A549 (cell line): Measurements from ENCODE around the gene CD8B. TPM values are rescaled to one million over a fixed set of nuclear protein-coding genes. Genes with fewer than 3 reads are reported as not detected.

Source experiments
- ATAC-seq, 2 experiments: fragments of 200-7000 bp in 1 of 2; fragments of >200 bp in 1 of 2; cut with Nextera tagmentation in 1 of 2; cut with Tn5 transposase in 1 of 2; 3 replicates each; pipeline versions ENCODE4 v1.8.0 to v1.9.1; 2018 to 2020; ENCODE audit warnings: mild to moderate bottlenecking in 1 of 2, moderate library complexity in 1 of 2
- CTCF ChIA-PET: fragments of 300-600 bp; sonication (Branson Sonifier 250); formaldehyde crosslinking; extraction: SDS; loops from one replicate; lab custom pipeline; 2021; ENCODE audit warnings: antibody characterized with exemption, inconsistent platforms; lab: Yijun Ruan, JAX
- POLR2A ChIA-PET: fragments of 350-600 bp; formaldehyde crosslinking; extraction: SDS; loops from one replicate; lab custom pipeline; 2021; ENCODE audit warnings: antibody characterized with exemption, inconsistent platforms; lab: Yijun Ruan, JAX
- DNase-seq, 2 experiments: peaks; one replicate each; pipeline versions ENCODE4 v3.0.0 to v3.0.0-alpha.2; 2011 to 2016; ENCODE audit warnings: low read depth in 1 of 2, low spot score in 1 of 2
- FAIRE-seq: peaks from 2 replicates; lab custom pipeline; 2011; peaks lifted over from hg19 to GRCh38; lab: Jason Lieb, UNC
- H3K27ac ChIP-seq, 2 experiments: fragments of >200 bp; sonication (Bioruptor Twin); formaldehyde crosslinking; 3 replicates each; pipeline ENCODE4 v1.5.1; 2016 to 2017
- H3K4me1 ChIP-seq: fragments of >200 bp; sonication (Bioruptor Twin); formaldehyde crosslinking; 3 replicates; pipeline ENCODE4 v1.6.1; 2016
- H3K4me2 ChIP-seq: fragments of >200 bp; sonication (Bioruptor Twin); formaldehyde crosslinking; 3 replicates; pipeline ENCODE4 v1.6.1; 2016
- H3K4me3 ChIP-seq: fragments of >200 bp; sonication (Bioruptor Twin); formaldehyde crosslinking; 3 replicates; pipeline ENCODE4 v1.5.1; 2016
- H3K9me3 ChIP-seq: fragments of >200 bp; sonication (Bioruptor Twin); formaldehyde crosslinking; 3 replicates; pipeline ENCODE4 v1.6.1; 2016
- CBX2 ChIP-seq: fragments of 200-600 bp; sonication (generic); IDR thresholded peaks from 2 replicates; pipeline ENCODE4 v1.6.1; 2016; ENCODE audit warnings: low read depth, mild to moderate bottlenecking, borderline replicate concordance
- CEBPB ChIP-seq, 2 experiments: fragments of >200 bp in 1 of 2; sonication (Bioruptor Twin) in 1 of 2; formaldehyde crosslinking in 1 of 2; IDR thresholded peaks; 2 replicates each; pipeline ENCODE4 v1.6.1; 2012 to 2016
- EP300 ChIP-seq, 2 experiments: fragments of >200 bp; sonication (Bioruptor Twin); formaldehyde crosslinking; IDR thresholded peaks; 2 replicates in 1 of 2; 3 replicates in 1 of 2; pipeline ENCODE4 v1.6.1; 2016 to 2017
- HOXA7 ChIP-seq: fragments of 250-450 bp; sonication (Bioruptor Pico); IDR thresholded peaks from 2 replicates; pipeline ENCODE4 v1.5.0; 2020; ENCODE audit warnings: mild to moderate bottlenecking, moderate library complexity
- HOXB5 ChIP-seq: fragments of 250-450 bp; sonication (Bioruptor Pico); IDR thresholded peaks from 2 replicates; pipeline ENCODE4 v1.5.0; 2020; ENCODE audit warnings: mild to moderate bottlenecking, moderate library complexity
- JUN ChIP-seq, 2 experiments: fragments of >200 bp; sonication (Bioruptor Twin); formaldehyde crosslinking; IDR thresholded peaks; 2 replicates in 1 of 2; 3 replicates in 1 of 2; pipeline ENCODE4 v1.6.1; 2016 to 2017
- JUNB ChIP-seq: fragments of >200 bp; sonication (Bioruptor Twin); formaldehyde crosslinking; IDR thresholded peaks from 2 replicates; pipeline ENCODE4 v1.6.1; 2016
- POLR2A ChIP-seq: IDR thresholded peaks from 2 replicates; pipeline ENCODE4 v1.6.1; 2012; ENCODE audit warnings: mild to moderate bottlenecking, low read length
- POLR2AphosphoS2 ChIP-seq: conservative IDR thresholded peaks from 2 replicates; pipeline ENCODE4 v1.6.1; 2012; ENCODE audit warnings: low read length, improper control_type of control experiment, inconsistent platforms
- SMC3 ChIP-seq: fragments of >200 bp; sonication (Bioruptor Twin); formaldehyde crosslinking; IDR thresholded peaks from 3 replicates; pipeline ENCODE4 v1.6.1; 2018; ENCODE audit warnings: inconsistent platforms
- TP53 ChIP-seq: fragments of 250-450 bp; sonication (Bioruptor Pico); IDR thresholded peaks from 2 replicates; pipeline ENCODE4 v1.5.0; 2021; ENCODE audit warnings: mild to moderate bottlenecking, moderate library complexity
- WGBS: methylation state at CpG from one replicate; pipeline ENCODE4 v1.1.6; 2017; ENCODE audit errors: missing lambda C conversion rate; 5-methylcytosine and 5-hydroxymethylcytosine counted together
- polyA plus RNA-seq, 4 experiments: library from polyadenylated mRNA; depleted of rRNA in 3 of 4; stranded (reverse); fragments of >200 nt; fragmentation: RNase III in 1 of 4; extraction: RNeasy Plus Mini Kit Qiagen cat#74134 plus additional on column Dnase treatment in 1 of 4; gene quantifications; 2 replicates in 3 of 4; 3 replicates in 1 of 4; pipeline ENCODE4 v1.2.3, GENCODE V29; 2011 to 2017
- TF ChIP-seq, protein P1 (sequence below): IDR thresholded peaks from 2 replicates; pipeline ENCODE4 v1.6.1; 2012

CD8B gene
- polyA plus RNA-seq, 2 of the 4 experiments (the other 2 are of a cell fraction), result not detected

DNA sequence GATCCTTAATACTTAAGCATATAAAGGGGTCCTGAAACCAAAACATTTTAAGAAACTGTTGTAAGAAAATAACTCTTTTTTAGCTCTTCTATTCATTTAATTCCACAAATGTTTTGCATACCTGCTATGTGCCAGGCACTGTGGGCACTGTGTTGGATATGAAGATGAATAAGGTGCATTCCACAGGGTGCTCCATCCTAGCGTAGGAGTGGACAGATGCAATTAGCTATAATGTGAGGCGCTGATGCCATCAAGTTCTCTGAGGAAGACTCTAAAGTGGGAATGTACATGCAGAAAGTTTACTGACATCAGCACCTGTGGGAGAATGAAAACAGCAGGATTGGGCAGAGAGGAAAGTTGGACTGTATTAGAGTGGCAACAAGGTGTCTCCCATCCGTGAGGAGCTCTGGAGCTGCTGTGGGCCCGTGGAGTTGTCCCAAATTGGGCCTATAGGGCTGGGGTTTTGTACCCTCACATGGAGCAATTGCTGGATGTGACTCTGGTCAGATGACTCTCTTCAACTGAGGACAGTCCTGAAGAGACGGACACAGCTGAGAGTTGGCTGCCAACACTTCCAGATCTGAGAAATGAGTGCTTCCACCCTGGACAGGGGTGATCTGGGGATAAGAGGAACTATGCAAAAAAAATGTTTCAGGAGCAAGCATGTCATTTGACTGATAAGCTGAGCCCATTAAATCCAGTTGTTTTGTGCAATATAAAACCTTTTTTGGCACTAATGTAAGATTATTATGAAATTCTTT, 93.3 kb downstream of the CD8B start:
- Histone ChIP-seq H3K4me1 (no peaks in the 10 kb centered on the region), H3K9me3 (no peaks in the 10 kb centered on the region), H3K4me2 (no peak overlapping the region), H3K4me3 (no peak overlapping the region), H3K27ac (no peak overlapping the region)
- POLR2A ChIA-PET, result no interaction called here
- CTCF ChIA-PET, result interaction anchor here (0.9 to 6.7 kb wide), 4 partner anchors 24 to 250 kb away, joined by 3 to 51 read pairs (median 4); no protein-coding TSS in a partner anchor
- WGBS, result 93% methylated on average over 5 of the region's 5 CpGs
- no peak for ATAC-seq
- no peak for DNase-seq
- no peak for TF ChIP-seq CBX2
- no peak for TF ChIP-seq HOXB5 (CRISPR knock-in tag)
- TF ChIP-seq POLR2A, result no peak
- TF ChIP-seq CEBPB (IDR thresholded peaks at IDR 0.05), result no peak
- TF ChIP-seq, protein P1, sequence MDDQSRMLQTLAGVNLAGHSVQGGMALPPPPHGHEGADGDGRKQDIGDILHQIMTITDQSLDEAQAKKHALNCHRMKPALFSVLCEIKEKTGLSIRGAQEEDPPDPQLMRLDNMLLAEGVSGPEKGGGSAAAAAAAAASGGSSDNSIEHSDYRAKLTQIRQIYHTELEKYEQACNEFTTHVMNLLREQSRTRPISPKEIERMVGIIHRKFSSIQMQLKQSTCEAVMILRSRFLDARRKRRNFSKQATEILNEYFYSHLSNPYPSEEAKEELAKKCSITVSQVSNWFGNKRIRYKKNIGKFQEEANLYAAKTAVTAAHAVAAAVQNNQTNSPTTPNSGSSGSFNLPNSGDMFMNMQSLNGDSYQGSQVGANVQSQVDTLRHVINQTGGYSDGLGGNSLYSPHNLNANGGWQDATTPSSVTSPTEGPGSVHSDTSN, result no peak
- no peak for TF ChIP-seq JUNB
- no peak for TF ChIP-seq EP300 (IDR thresholded peaks at IDR 0.05)
- no peak for TF ChIP-seq SMC3
- no peak for TF ChIP-seq POLR2AphosphoS2
- TF ChIP-seq JUN (IDR thresholded peaks at IDR 0.05), result no peak
- no peak for TF ChIP-seq TP53 (CRISPR knock-in tag)
- TF ChIP-seq HOXA7, result no peak
- no peak for FAIRE-seq

Other genes starting within 250 kb of the CD8B start
- gene RNF103, start 238.0 kb downstream of the CD8B start, polyA plus RNA-seq (2011; rRNA removed), result 30.0 and 38.3 TPM in 2 replicates
- 18.8 to 23.1 TPM (median 20.0 TPM) in 3 replicates for gene RNF103, start 238.0 kb downstream of the CD8B start, polyA plus RNA-seq (2017; fragmentation: RNase III; extraction: RNeasy Plus Mini Kit Qiagen cat#74134 plus additional on column Dnase treatment)
- 28.0 and 32.6 TPM in 2 replicates for gene RMND5A, start 141.6 kb downstream of the CD8B start, polyA plus RNA-seq (2011; rRNA removed)
- gene RMND5A, start 141.6 kb downstream of the CD8B start, polyA plus RNA-seq (2017; fragmentation: RNase III; extraction: RNeasy Plus Mini Kit Qiagen cat#74134 plus additional on column Dnase treatment), result 9.9 to 10.5 TPM (median 10.3 TPM) in 3 replicates
- gene CD8A, start 71.0 kb downstream of the CD8B start, polyA plus RNA-seq (2011; rRNA removed), result 0.29 and 0.40 TPM in 2 replicates
- 0.10 to 0.25 TPM (median 0.22 TPM) in 3 replicates for gene CD8A, start 71.0 kb downstream of the CD8B start, polyA plus RNA-seq (2017; fragmentation: RNase III; extraction: RNeasy Plus Mini Kit Qiagen cat#74134 plus additional on column Dnase treatment)
- 0.12 and 0.25 TPM in 2 replicates for gene RGPD1, start 80.2 kb upstream of the CD8B start, polyA plus RNA-seq (2011; rRNA removed)
- gene RGPD1, start 80.2 kb upstream of the CD8B start, polyA plus RNA-seq (2017; fragmentation: RNase III; extraction: RNeasy Plus Mini Kit Qiagen cat#74134 plus additional on column Dnase treatment), result 0.11 to 0.29 TPM (median 0.19 TPM) in 3 replicates
- 1.7 TPM in 2 replicates for gene PLGLB1, start 160.0 kb upstream of the CD8B start, polyA plus RNA-seq (2011; rRNA removed)
- gene PLGLB1, start 160.0 kb upstream of the CD8B start, polyA plus RNA-seq (2017; fragmentation: RNase III; extraction: RNeasy Plus Mini Kit Qiagen cat#74134 plus additional on column Dnase treatment), result 0.59 to 1.0 TPM in 2 of 3 replicates, not detected in the other